LoVo (cell line): ENCODE data around the gene KIRREL2.
"Not testable (repeated sequence)": the region's sequence is repeated elsewhere in the genome, so short reads cannot be mapped to it uniquely, and the experiment has no call there.

Experiments used
- DNase-seq: peaks from one replicate; pipeline ENCODE4 v3.0.0-alpha.2; 2016; ENCODE audit warnings: low spot score

The KIRREL2 gene

DNA sequence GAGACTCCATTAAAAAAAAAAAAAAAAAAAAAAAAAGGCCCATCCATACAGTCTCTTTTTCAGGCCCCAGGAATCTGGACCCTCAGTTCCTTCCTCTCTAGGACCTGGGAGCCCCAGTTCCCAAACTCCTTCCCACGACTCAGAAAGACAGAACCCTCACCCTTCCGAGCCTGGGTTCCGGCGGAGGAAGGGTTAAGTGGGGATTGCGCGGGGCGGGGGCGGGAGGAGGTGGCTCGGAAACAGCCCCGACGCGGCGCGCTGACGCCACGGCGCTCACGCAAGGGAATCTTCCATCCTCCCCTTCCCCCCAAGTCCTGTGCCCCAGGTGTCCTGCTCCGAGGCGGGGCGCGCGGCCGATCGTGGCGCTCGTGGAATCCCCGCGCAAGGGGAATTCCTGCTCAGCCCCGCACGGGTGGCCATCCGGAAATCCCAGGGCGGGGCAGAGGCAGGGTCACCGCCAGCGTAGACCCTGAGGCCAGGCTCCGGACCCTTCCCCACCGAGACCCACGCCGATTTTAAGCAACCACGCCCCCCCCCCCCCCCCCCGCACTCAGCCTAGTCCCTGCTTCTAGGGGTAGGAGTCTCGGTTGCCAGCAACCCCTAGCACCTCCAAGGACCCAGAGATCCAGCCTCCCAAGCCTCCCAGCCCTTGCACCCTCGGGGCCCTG, 43.0 kb downstream of the KIRREL2 start:
- DNase-seq: peak; percentile 82

- no peak for DNase-seq
Observed at GRCh38 chr19:35901055-35901644, 44.4 kb downstream of the KIRREL2 start.

DNA sequence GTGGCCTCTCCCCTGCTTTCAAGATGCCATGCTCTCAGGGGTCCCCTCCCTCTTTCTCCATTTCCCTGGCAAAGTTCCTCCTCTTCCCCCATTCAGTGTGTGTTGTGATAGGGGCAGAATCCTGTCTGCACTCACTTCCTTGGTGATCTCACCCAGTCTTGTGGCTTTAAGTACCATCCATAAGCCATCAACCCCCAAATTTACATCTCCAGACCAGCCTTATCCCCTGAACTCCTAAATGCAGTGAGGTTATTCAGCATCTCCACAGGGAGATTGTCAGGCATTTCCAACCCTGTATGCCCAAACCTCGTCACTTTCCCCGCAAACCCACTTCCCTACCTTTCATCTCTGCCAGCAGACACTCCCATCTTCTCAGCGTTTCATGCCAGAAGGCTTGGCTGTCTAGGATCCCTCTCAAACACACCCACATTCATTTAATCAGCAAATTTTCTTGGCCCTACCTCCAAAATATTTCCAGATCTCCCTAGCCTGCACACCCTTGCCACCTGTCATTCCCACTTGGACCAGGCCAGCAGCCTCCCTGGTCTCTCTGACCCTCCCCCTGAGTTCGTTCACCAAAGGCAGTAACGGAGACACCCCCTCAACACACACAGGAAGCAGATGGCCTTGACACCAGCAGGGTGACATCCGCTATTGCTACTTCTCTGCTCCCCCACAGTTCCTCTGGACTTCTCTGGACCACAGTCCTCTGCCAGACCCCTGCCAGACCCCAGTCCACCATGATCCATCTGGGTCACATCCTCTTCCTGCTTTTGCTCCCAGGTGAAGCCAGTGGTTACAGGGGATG, 45.3 kb downstream of the KIRREL2 start, which contains the start of gene HCST:
TSS of gene HCST (plus strand) at position 676 of the 808 bp plus-strand sequence. CDS start at position 741, 65 bp downstream.
- DNase-seq: no peak

DNA sequence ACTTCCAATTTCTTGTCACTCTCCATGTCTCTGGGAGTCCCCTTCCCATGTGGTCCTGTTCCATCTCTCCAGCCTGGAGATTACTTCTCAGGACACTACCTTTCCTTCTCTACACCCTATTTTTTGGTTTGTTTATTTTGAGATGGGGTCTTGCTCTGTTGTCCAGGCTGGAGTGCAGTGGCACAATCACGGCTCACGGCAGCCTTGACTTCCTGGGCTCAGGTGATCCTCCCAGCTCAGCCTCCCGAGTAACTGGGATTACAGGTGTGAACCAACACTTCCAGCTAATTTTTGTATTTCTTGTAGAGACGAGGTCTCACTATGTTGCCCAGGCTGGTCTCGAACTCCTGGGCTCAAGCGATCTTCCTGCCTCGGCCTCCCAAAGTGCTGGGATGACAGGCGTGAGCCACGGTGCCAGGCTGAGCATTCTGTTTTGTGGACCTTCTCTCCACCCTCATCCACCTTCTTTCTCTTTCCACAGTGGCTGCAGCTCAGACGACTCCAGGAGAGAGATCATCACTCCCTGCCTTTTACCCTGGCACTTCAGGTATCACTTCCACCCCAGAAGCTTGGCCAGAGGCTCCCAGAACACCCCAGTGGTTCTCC, 46.3 kb downstream of the KIRREL2 start:
- DNase-seq: no peak

GRCh38 chr19:35903550-35904179, 47.0 kb downstream of the KIRREL2 start:
- DNase-seq: no peak

- no peak for DNase-seq
Observed at GRCh38 chr19:35904311-35905068, 47.8 kb downstream of the KIRREL2 start.

- DNase-seq: no peak
Observed at GRCh38 chr19:35905178-35905727, 48.5 kb downstream of the KIRREL2 start.

GRCh38 chr19:35907377-35907745, 50.6 kb downstream of the KIRREL2 start:
- DNase-seq: no peak

DNA sequence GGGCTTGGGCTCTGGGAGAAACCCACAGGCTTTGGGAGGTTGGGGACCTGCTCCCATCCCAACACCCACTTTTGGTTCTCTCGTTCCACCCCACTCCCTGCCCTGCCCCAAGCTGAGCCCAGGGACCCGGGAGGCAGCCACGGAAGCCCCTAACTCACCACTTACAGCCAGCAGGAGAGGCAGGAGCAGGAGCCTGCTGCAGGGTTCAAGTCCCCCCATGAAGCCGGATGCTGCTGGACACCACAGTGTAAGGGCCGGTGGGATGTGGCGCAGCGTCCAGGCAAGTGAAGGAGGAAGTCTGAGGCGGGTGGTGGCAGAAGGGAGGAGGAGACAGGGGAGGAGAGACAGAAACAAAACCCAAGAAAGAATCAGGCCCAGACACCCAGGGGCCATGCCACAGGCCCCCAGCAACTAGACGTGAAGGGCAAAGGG, 51.3 kb downstream of the KIRREL2 start, which contains the start of gene TYROBP:
TSS of gene TYROBP (minus strand) at position 286 of the 432 bp plus-strand sequence. CDS start at position 219, 67 bp downstream.
- no peak for DNase-seq

DNA sequence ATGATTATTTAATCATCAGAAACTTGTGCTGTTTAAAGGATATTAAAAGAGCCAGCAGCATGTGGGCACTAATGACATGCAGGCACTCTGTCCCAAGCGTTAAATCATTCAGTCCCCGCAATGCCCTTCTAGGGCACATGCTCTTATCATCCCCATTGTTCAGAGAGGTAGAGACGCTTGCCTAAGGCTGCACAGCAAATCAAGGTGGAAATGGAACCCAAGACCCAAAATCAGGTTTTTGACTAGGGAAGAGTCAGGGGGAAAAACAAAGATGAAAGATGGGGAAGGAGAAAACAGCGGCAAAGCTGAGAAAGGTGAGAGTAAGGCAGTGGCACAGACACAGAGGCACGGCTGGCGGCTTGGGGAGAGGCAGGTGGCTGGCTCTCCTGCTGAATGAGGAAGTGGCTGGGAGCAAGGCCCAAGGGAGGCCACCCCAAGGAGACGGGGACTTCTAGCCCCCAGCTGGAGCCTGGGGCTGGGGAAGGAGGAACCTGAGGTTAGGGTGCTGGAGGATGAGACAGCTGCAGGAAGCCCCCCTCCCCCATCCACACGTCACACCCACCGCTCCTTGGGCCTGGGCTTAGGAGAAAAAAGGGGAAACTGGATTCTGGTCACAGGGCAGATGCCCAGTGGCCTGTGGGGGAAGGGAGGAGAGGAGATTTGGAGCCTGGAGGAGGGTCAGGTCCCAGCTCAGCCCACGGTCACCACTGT, 52.4 kb downstream of the KIRREL2 start:
- DNase-seq: no peak

DNA sequence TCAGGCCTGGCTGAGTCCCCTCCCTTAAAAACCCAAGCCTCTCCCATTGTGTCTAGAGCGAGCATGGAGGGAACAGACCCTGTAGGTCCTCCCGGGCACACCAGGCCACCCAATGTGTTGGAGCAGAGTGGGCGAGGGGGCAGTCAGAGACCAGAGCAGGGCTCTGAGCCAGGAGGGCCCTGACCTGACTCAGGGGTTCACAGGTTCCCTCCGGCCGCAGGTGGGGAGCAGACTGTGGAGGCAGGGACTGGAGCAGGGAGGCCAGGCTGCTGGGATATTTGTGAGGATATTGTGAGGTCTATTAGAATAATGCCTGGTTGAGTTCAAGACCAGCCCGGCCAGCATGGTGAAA, 52.9 kb downstream of the KIRREL2 start:
- no peak for DNase-seq

GRCh38 chr19:35910355-35910754, 53.6 kb downstream of the KIRREL2 start:
- not testable (repeated sequence) for DNase-seq

- DNase-seq: no peak
Observed at GRCh38 chr19:35911173-35911572, 54.5 kb downstream of the KIRREL2 start.

GRCh38 chr19:35911790-35912189, 55.1 kb downstream of the KIRREL2 start:
- peak; percentile 43 for DNase-seq

GRCh38 chr19:35913589-35913988, 56.9 kb downstream of the KIRREL2 start:
- no peak for DNase-seq

- DNase-seq: no peak
Observed at GRCh38 chr19:35915443-35915842, 58.7 kb downstream of the KIRREL2 start.
